Gastroesophageal sphincter (tissue), 4 donors: ENCODE data around the gene SND1. TPM values are rescaled to one million over a fixed set of nuclear protein-coding genes. Genes with fewer than 3 reads are reported as not detected.

Experiments
- ATAC-seq: fragments of 150-250 bp; one replicate; pipeline ENCODE4 v1.9.1; 2016; ENCODE audit warnings: mild to moderate bottlenecking, moderate library complexity
- H3K27ac ChIP-seq, 4 donors: fragments of 200-600 bp; sonication (generic) in 3 of 4; 1 replicate in 3 of 4; 2 replicates in 1 of 4; pipeline ENCODE4 v1.5.1; 2016 to 2019
- H3K27me3 ChIP-seq: fragments of 200-600 bp; sonication (generic); one replicate; pipeline ENCODE4 v1.5.1; 2019
- H3K36me3 ChIP-seq, 2 donors: fragments of 200-600 bp; sonication (generic); one replicate each; pipeline ENCODE4 v1.5.1; 2019; ENCODE audit warnings: control low read depth in 1 of 2
- H3K4me1 ChIP-seq, 3 donors: fragments of 200-600 bp; sonication (generic); 1 replicate in 2 of 3; 2 replicates in 1 of 3; pipeline ENCODE4 v1.5.1; 2016 to 2019; ENCODE audit warnings: control low read depth in 2 of 3
- H3K4me3 ChIP-seq, 2 donors: fragments of 200-600 bp; sonication (generic); one replicate each; pipeline ENCODE4 v1.5.1; 2019; ENCODE audit warnings: mild to moderate bottlenecking in 1 of 2, moderate library complexity in 1 of 2
- H3K9me3 ChIP-seq, 3 donors: fragments of 200-600 bp; sonication (generic); one replicate each; pipeline ENCODE4 v1.5.1; 2017 to 2019; ENCODE audit warnings: control low read depth in 2 of 3
- CTCF ChIP-seq, 4 experiments: fragments of 200-600 bp in 2 of 4; fragments of 450-650 bp in 2 of 4; sonication (generic) in 1 of 4; IDR thresholded peaks; one replicate each; pipeline ENCODE4 v1.5.1; 2017 to 2019; ENCODE audit warnings: antibody characterized with exemption in 4 of 4, mild to moderate bottlenecking in 2 of 4, moderate library complexity in 2 of 4
- EP300 ChIP-seq: sonication (generic); formaldehyde crosslinking; IDR thresholded peaks from one replicate; pipeline ENCODE4 v1.6.1; 2017; ENCODE audit warnings: antibody characterized with exemption, mild to moderate bottlenecking
- POLR2A ChIP-seq, 2 donors: fragments of 450-650 bp; IDR thresholded peaks; one replicate each; pipeline ENCODE4 v1.6.1; 2017; ENCODE audit warnings: antibody characterized with exemption in 2 of 2, mild to moderate bottlenecking in 2 of 2, moderate library complexity in 1 of 2
- POLR2AphosphoS5 ChIP-seq: sonication (generic); formaldehyde crosslinking; IDR thresholded peaks from one replicate; pipeline ENCODE4 v1.6.1; 2017; ENCODE audit warnings: antibody characterized with exemption
- WGBS, 2 donors: methylation state at CpG; one replicate each; pipeline ENCODE4 v1.1.5; 2018; ENCODE audit warnings: low coverage in 1 of 2; 5-methylcytosine and 5-hydroxymethylcytosine counted together
- total RNA-seq, 4 donors: library from RNA; depleted of rRNA; stranded (reverse); fragments of >200 nt; gene quantifications; one replicate each; pipeline ENCODE4 v1.1.0, GENCODE V29; 2016

The SND1 gene
- total RNA-seq, 4 donors from 2014 or later, result 97.1 to 119 (median 103) TPM

- Histone ChIP-seq H3K4me3 (no peak overlapping the region), H3K27ac (peak overlapping the region in 1 of 4 donors; percentile 57), H3K27me3 (no peaks in the 10 kb centered on the region), H3K9me3 (no peaks in the 10 kb centered on the region), H3K36me3 (no peaks in the 10 kb centered on the region), H3K4me1 (peaks cover 0 to 20% (median 0%) of the 10 kb centered on the region in 3 donors)
- no peak for TF ChIP-seq EP300
- TF ChIP-seq POLR2A (IDR thresholded peaks at IDR 0.05), result no peak
- no peak for TF ChIP-seq POLR2AphosphoS5
- no peak for TF ChIP-seq CTCF (IDR thresholded peaks at IDR 0.05)
- WGBS, 2 donors, result 53 to 59% methylated on average over 5 of the region's 7 CpGs
- no peak for ATAC-seq
Measured at GRCh38 chr7:128010391-128011127, 358.6 kb downstream of the SND1 start.

DNA sequence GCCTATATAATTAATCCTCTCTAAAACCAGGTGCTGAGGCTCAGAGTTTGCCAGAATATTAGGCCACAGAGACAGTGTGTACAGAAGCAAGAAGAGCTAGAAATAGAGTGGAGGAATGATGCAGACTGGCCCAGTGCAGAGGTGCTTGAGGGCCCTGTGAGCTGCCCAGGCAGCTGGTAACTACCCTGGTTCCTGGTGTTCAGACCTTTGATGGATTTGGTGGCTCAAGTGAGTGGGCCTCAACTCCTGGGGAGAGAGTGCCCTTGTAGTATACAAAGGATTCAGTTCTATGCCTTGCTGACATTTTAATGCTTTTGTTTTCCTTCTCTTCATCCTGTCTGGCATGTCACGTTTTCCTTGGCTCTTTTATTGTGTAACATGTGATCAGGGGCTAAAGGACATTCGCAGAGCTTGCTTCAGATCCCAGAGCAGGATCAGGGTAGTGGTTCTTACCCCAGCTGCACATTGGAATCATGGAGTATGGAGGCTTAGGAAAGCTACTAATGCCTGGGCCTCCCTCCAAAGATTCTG is 359.2 kb downstream of the SND1 start:
- Histone ChIP-seq H3K27ac (peak overlapping the region in 1 of 4 donors; percentile 57), H3K4me1 (peaks cover 0 to 20% (median 0%) of the 10 kb centered on the region in 3 donors), H3K9me3 (no peaks in the 10 kb centered on the region), H3K4me3 (no peak overlapping the region), H3K27me3 (no peaks in the 10 kb centered on the region), H3K36me3 (no peaks in the 10 kb centered on the region)
- 51 to 71% methylated on average over 2 of the region's 2 CpGs for WGBS, 2 donors
- TF ChIP-seq POLR2AphosphoS5 (peak; percentile 5), POLR2A (IDR thresholded peaks at IDR 0.05) (no peak)
- ATAC-seq, result no peak

- Histone ChIP-seq H3K27ac (no peak overlapping the region), H3K27me3 (no peaks in the 10 kb centered on the region), H3K4me1 (peaks cover 0 to 20% (median 0%) of the 10 kb centered on the region in 3 donors), H3K4me3 (no peak overlapping the region), H3K36me3 (peaks cover 0 to 2% of the 10 kb centered on the region in 2 donors), H3K9me3 (no peaks in the 10 kb centered on the region)
- WGBS, 2 donors, result 80 to 100% methylated on average over 1 of the region's 4 CpGs
- no peak for TF ChIP-seq POLR2AphosphoS5
- no peak for TF ChIP-seq POLR2A (IDR thresholded peaks at IDR 0.05)
- no peak for ATAC-seq
Measured at GRCh38 chr7:128014811-128015210, 362.8 kb downstream of the SND1 start.

DNA sequence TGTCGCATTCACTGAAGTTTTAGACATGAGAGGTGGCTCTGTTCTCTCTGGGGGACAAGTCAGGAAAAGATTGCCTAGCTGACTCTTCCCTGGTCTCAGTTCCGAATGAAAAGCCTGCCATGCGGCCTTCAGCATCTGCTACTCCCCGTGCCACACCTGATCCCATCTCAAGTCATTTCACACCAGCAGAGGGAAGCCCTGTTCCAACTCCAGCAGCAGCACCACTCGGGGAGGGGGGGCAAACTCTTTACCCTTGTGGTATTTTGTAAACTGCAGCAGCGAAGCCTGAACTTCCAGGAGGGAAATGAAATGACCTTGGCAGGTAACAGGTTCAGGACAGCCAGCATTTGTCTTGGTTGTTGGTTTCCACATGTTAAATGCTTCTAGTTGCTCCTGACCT is 365.5 kb downstream of the SND1 start:
- no peaks in the 10 kb centered on the region for H3K4me1 ChIP-seq
- no peaks in the 10 kb centered on the region for H3K9me3 ChIP-seq
- 64 to 78% methylated on average over 2 to 6 of the region's 6 CpGs for WGBS, 2 donors
- no peak for ATAC-seq
- H3K4me3 ChIP-seq, result no peak overlapping the region
- TF ChIP-seq POLR2AphosphoS5 (no peak), EP300 (no peak), CTCF (IDR thresholded peaks at IDR 0.05) (no peak), POLR2A (IDR thresholded peaks at IDR 0.05) (no peak)
- H3K27ac ChIP-seq, result no peak overlapping the region
- no peaks in the 10 kb centered on the region for H3K27me3 ChIP-seq
- H3K36me3 ChIP-seq, result peaks cover 0 to 18% of the 10 kb centered on the region in 2 donors

- Histone ChIP-seq H3K4me3 (no peak overlapping the region), H3K4me1 (peaks cover 0 to 4% (median 0%) of the 10 kb centered on the region in 3 donors), H3K9me3 (no peaks in the 10 kb centered on the region), H3K27me3 (no peaks in the 10 kb centered on the region), H3K36me3 (peaks cover 0 to 18% of the 10 kb centered on the region in 2 donors), H3K27ac (no peak overlapping the region)
- ATAC-seq, result no peak
- TF ChIP-seq CTCF (IDR thresholded peaks at IDR 0.05) (no peak), EP300 (no peak), POLR2A (IDR thresholded peaks at IDR 0.05) (no peak), POLR2AphosphoS5 (no peak)
- WGBS, 2 donors, result 82% methylated on average over 4 of the region's 8 CpGs; no CpG with 5 or more reads in 1 of the 2 donors
Measured at GRCh38 chr7:128017862-128018845, 366.2 kb downstream of the SND1 start.
